Endothelial cell of umbilical vein (primary cell): Measurements from ENCODE around the gene UBE2G1. TPM values are rescaled to one million over a fixed set of nuclear protein-coding genes. Genes with fewer than 3 reads are reported as not detected.

Experiments
- BruUV-seq: library from RNA; stranded (reverse); fragments of 400-500 nt; replicated peaks from 2 replicates; lab custom pipeline; 2021; lab: Mats Ljungman, UMichigan
- CTCF ChIA-PET: fragments of 300-600, 350-600 bp; sonication (Branson Sonifier 250); formaldehyde crosslinking; loops from one replicate; lab custom pipeline; 2021; ENCODE audit warnings: antibody characterized with exemption, inconsistent platforms; lab: Charles Lee
- POLR2A ChIA-PET: fragments of 300-600, 350-600 bp; sonication (Branson Sonifier 250); formaldehyde crosslinking; loops from one replicate; lab custom pipeline; 2021; ENCODE audit warnings: antibody characterized with exemption, inconsistent platforms; lab: Charles Lee
- DNase-seq: peaks from one replicate; pipeline ENCODE4 v3.0.0-alpha.2; 2011; ENCODE audit warnings: low read depth, low spot score
- FAIRE-seq: peaks from 2 replicates; lab custom pipeline; 2011; peaks lifted over from hg19 to GRCh38; lab: Jason Lieb, UNC
- H2AFZ ChIP-seq: 2 replicates; pipeline ENCODE4 v1.6.0; 2012; ENCODE audit warnings: low read depth, low read length, control low read depth, inconsistent platforms
- H3K27ac ChIP-seq: 2 replicates; pipeline ENCODE4 v1.5.1; 2011; ENCODE audit warnings: low read depth, mild to moderate bottlenecking, control low read depth, low read length, moderate library complexity; ENCODE audit not compliant: insufficient read depth
- H3K27me3 ChIP-seq, 2 experiments: 2 replicates each; pipeline versions ENCODE4 v1.6.0 to v1.6.1; 2011; ENCODE audit warnings: low read length in 2 of 2, mixed read lengths in 1 of 2; ENCODE audit not compliant: control insufficient read depth in 2 of 2, insufficient read depth in 2 of 2
- H3K36me3 ChIP-seq, 2 experiments: 2 replicates in 1 of 2; 3 replicates in 1 of 2; pipeline ENCODE4 v1.5.1; 2011; ENCODE audit warnings: low read length in 2 of 2, mild to moderate bottlenecking in 1 of 2, moderate library complexity in 1 of 2; ENCODE audit not compliant: control insufficient read depth in 2 of 2, insufficient read depth in 2 of 2; ENCODE audit errors: extremely low read depth in 1 of 2
- H3K4me1 ChIP-seq: 3 replicates; pipeline ENCODE4 v1.5.1; 2011; ENCODE audit warnings: mild to moderate bottlenecking, low read length; ENCODE audit not compliant: control insufficient read depth, insufficient read depth; ENCODE audit errors: extremely low read depth
- H3K4me2 ChIP-seq: 2 replicates; pipeline ENCODE4 v1.6.1; 2011; ENCODE audit warnings: low read length, control low read depth, mixed read lengths; ENCODE audit not compliant: insufficient read depth
- H3K4me3 ChIP-seq, 3 experiments: fragments of 200-600 bp in 1 of 3; sonication (generic), shearing (Covaris generic) in 1 of 3; replicated peaks in 1 of 3; 2 replicates each; pipeline ENCODE4 v1.5.1; 2011 to 2016; ENCODE audit warnings: control low read depth in 3 of 3, low read length in 3 of 3, mild to moderate bottlenecking in 2 of 3, inconsistent platforms in 1 of 3, low read depth in 1 of 3, moderate library complexity in 1 of 3; ENCODE audit not compliant: insufficient read depth in 1 of 3
- H3K79me2 ChIP-seq: 2 replicates; pipeline ENCODE4 v1.6.0; 2012; ENCODE audit warnings: low read length, inconsistent platforms; ENCODE audit not compliant: control insufficient read depth, insufficient read depth
- H3K9ac ChIP-seq: replicated peaks from 2 replicates; pipeline ENCODE3; 2011; ENCODE audit warnings: low read length, control low read depth; ENCODE audit not compliant: insufficient read depth; ENCODE audit errors: extremely low read depth
- H3K9me1 ChIP-seq: replicated peaks from 3 replicates; pipeline ENCODE4 v1.6.0; 2011; ENCODE audit warnings: mild to moderate bottlenecking, low read length; ENCODE audit not compliant: control insufficient read depth, insufficient read depth; ENCODE audit errors: extremely low read depth
- H3K9me3 ChIP-seq: replicated peaks from 2 replicates; pipeline ENCODE4 v1.5.1; 2012; ENCODE audit warnings: low read length, inconsistent platforms; ENCODE audit not compliant: control insufficient read depth, insufficient read depth
- H4K20me1 ChIP-seq: replicated peaks from 2 replicates; pipeline ENCODE3; 2011; ENCODE audit warnings: mild to moderate bottlenecking, low read length; ENCODE audit not compliant: control insufficient read depth, insufficient read depth; ENCODE audit errors: extremely low read depth
- GATA2 ChIP-seq: IDR thresholded peaks from 2 replicates; pipeline ENCODE4 v1.7.0; 2011; ENCODE audit warnings: low read depth, mild to moderate bottlenecking, moderate library complexity, mixed read lengths, low read length; ENCODE audit not compliant: insufficient read length, insufficient read depth
- MYC ChIP-seq: IDR thresholded peaks from one replicate; pipeline ENCODE4 v1.6.1; 2011; ENCODE audit warnings: mild to moderate bottlenecking, low read depth, low read length
- POLR2AphosphoS5 ChIP-seq: IDR thresholded peaks from 2 replicates; pipeline ENCODE4 v1.6.1; 2012; ENCODE audit warnings: low read depth, mild to moderate bottlenecking, control low read depth, low read length, moderate library complexity; ENCODE audit not compliant: insufficient read depth
- dilution Hi-C: fragments of 300-500 bp; cut with MboI; formaldehyde crosslinking; loops from one replicate; pipeline ENCODE4 v1.15.0; 2019; ENCODE audit warnings: low sequenced_read_pairs; ENCODE audit not compliant: extremely low pct_ligation_motif_present
- intact Hi-C: fragments of 100-400 bp; cut with micrococcal nuclease; formaldehyde crosslinking; loops from one replicate; pipeline ENCODE4 v1.10.0; 2022
- polyA plus RNA-seq, 4 experiments: library from polyadenylated mRNA; depleted of rRNA in 3 of 4; stranded (reverse) in 3 of 4; unstranded in 1 of 4; fragments of >200 nt; gene quantifications; 2 replicates each; pipeline versions ENCODE4 v1.2.1 to v1.2.3, GENCODE V29; 2011 to 2012; ENCODE audit warnings: missing spikeins in 1 of 4
- total RNA-seq: library from RNA; stranded (reverse); gene quantifications from 2 replicates; pipeline ENCODE4 v1.2.3, GENCODE V29; 2021
- TF ChIP-seq, protein P1 (sequence below): IDR thresholded peaks from 2 replicates; pipeline ENCODE4 v1.6.1; 2011; ENCODE audit not compliant: insufficient read depth, insufficient read length
- TF ChIP-seq, protein P2 (sequence below), 2 donors: IDR thresholded peaks; 1 replicate in 1 of 2; 2 replicates in 1 of 2; pipeline ENCODE4 v1.5.1; 2011; ENCODE audit warnings: low read length in 2 of 2, mild to moderate bottlenecking in 2 of 2, moderate library complexity in 2 of 2, control low read depth in 1 of 2, inconsistent platforms in 1 of 2, low read depth in 1 of 2; ENCODE audit not compliant: insufficient read depth in 1 of 2; ENCODE audit errors: extremely low read depth in 1 of 2

UBE2G1 gene
- total and polyA plus RNA-seq, 2 donors (not counting 3 experiments of a cell fraction or from before 2014, with no cell fraction given) = 29.2 to 79.6 TPM

- intact Hi-C loops (loop anchor here (1.0 kb wide), 1 partner anchor 89 kb away; no protein-coding TSS in a partner anchor), dilution Hi-C loops (no loop called here)
- Histone ChIP-seq H3K9me3 (no peaks in the 10 kb centered on the region), H3K79me2 (peaks cover 54% of the 10 kb centered on the region), H3K4me2 (no peak overlapping the region), H3K36me3 (peaks cover 3 to 9% of the 10 kb centered on the region in 2 experiments), H3K27me3 (no peaks in the 10 kb centered on the region), H3K27ac (no peak overlapping the region), H3K4me1 (no peaks in the 10 kb centered on the region), H3K4me3 (no peak overlapping the region), H2AFZ (no peak overlapping the region), H3K9me1 (no peaks in the 10 kb centered on the region), H3K9ac (no peak overlapping the region), H4K20me1 (no peaks in the 10 kb centered on the region)
- FAIRE-seq = peak; percentile 64
- BruUV-seq = no TSS peak
- TF ChIP-seq MYC (no peak), POLR2AphosphoS5 (no peak), GATA2 (peak; percentile 81)
- TF ChIP-seq, protein P1, sequence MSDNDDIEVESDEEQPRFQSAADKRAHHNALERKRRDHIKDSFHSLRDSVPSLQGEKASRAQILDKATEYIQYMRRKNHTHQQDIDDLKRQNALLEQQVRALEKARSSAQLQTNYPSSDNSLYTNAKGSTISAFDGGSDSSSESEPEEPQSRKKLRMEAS = no peak
- TF ChIP-seq, protein P2, sequence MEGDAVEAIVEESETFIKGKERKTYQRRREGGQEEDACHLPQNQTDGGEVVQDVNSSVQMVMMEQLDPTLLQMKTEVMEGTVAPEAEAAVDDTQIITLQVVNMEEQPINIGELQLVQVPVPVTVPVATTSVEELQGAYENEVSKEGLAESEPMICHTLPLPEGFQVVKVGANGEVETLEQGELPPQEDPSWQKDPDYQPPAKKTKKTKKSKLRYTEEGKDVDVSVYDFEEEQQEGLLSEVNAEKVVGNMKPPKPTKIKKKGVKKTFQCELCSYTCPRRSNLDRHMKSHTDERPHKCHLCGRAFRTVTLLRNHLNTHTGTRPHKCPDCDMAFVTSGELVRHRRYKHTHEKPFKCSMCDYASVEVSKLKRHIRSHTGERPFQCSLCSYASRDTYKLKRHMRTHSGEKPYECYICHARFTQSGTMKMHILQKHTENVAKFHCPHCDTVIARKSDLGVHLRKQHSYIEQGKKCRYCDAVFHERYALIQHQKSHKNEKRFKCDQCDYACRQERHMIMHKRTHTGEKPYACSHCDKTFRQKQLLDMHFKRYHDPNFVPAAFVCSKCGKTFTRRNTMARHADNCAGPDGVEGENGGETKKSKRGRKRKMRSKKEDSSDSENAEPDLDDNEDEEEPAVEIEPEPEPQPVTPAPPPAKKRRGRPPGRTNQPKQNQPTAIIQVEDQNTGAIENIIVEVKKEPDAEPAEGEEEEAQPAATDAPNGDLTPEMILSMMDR (IDR thresholded peaks at IDR 0.05; ENCODE audit: extremely low read depth in 1 of 2, insufficient read depth in 1 of 2, low read depth in 1 of 2, low read length in 2 of 2) = peak; percentile 54 to 69
- DNase-seq = peak; percentile 51
- ChIA-PET CTCF (interaction anchor here (0.7 to 2.3 kb wide), 20 partner anchors 9 to 109 kb away, joined by 3 to 29 read pairs (median 4); no protein-coding TSS in a partner anchor), POLR2A (no interaction called here)
Measured at GRCh38 chr17:4304417-4305027, 62.0 kb downstream of the UBE2G1 start.
